Stimulated activated CD4-positive, alpha-beta T cell treated with anti-CD3 and anti-CD28 coated beads, Interleukin-15, amount 100 ng/mL, for 24 hours (primary cell): Measurements from ENCODE around the gene B4GALT5.
"Not testable (repeated sequence)": the region's sequence is repeated elsewhere in the genome, so short reads cannot be mapped to it uniquely, and the experiment has no call there.

Experiments used
- DNase-seq: peaks from one replicate; pipeline ENCODE4 v3.0.0-alpha.2; 2020

Gene B4GALT5

DNA sequence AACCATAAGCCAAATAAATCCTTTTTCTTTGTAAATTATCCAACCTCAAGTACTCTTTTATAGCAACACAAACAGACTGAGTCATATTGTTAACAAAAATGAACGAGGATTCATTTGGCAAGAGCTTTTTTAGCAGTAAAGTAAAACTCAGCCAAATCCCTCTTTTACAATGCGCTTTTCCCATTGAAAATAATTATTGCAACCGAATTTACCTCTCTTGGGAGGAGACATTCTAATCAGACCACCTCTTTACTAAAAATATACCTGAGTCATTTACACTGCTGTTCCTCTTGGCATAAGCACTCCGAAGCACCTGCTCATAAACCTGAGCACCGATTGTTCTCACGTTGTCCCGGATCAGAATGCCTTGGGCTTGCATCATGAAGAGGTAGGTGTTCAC lies 57.4 kb downstream of the B4GALT5 start:
- DNase-seq, result no peak

DNA sequence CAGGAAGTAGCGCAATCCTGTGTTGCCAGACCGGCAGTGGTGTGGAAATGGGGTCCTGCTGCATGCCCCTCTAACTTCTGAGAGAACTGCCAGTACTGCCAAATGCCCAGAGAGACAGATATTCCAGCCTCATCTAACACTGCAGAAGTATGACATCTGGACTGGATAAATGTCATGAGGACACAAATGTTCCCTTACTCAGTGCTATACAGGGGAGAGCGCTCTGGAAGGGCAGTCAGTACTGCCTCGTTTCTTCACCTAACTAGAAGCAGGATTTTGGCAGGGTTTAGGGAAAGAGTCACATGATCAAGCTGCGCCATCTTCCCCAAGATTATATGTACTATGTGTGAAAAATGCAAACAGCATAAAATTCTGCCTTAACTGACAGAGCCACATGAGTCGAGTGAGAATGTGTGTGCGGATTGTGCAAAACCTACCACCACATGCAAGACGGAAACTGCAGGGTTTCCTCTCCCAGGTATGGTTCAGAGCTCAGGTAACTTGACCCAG lies 59.7 kb downstream of the B4GALT5 start:
- no peak for DNase-seq

DNA sequence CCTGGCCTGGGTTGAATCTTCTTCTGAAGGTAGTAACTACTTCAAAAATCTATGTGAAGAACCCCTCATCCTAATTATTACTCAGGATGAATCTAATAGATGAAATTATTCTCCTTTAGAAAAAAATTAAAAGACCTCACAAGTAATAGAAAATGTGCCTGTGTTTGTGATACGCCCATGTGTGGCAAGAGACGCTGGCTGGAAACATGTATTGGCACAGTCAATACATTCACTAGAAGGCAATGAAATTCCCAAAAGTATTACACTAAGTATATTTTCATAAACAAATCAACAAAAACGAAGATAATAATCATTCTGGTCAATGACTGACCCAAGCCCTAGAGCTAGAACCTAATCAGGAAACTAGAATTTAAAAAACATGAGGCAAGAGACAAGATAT lies 64.0 kb downstream of the B4GALT5 start:
- DNase-seq, result no peak

DNA sequence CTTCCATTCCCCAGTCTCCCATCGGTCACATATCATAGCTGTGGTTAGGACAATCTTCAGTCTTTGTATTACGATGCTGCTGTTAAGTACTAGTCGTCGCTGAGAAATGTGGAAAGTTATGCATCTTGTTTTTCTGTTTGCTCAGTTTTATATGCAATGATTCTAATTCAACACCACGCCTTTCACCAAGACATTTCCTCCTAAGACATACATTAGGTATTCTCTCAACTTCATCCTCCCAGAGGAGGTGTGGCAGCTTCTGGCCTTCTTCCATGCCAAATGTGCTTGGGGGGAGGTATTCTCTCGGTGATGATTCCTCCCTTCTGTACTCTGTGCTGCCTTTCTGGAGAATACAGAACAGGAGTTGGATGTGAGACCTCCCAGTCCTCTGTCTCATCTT lies 66.1 kb downstream of the B4GALT5 start:
- no peak for DNase-seq

DNA sequence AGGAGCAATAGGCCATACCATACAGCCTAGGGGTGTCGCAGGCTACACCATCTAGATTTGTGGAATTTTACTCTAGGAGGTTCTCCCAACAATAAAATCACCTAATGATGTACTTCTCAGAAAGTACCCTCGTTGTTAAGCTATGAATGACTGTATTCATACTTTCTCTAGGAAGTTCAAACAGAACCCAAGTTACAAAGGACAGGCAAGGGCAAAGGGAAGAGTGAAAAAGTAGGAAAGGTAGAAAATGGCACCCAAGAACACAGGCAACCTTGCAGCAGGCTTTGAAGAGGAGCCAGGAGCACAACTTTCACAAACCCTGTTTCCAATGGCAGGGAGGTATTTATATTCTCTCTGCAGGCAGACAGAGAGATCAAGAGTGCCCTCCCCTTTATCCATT lies 67.2 kb downstream of the B4GALT5 start:
- DNase-seq, result no peak

DNA sequence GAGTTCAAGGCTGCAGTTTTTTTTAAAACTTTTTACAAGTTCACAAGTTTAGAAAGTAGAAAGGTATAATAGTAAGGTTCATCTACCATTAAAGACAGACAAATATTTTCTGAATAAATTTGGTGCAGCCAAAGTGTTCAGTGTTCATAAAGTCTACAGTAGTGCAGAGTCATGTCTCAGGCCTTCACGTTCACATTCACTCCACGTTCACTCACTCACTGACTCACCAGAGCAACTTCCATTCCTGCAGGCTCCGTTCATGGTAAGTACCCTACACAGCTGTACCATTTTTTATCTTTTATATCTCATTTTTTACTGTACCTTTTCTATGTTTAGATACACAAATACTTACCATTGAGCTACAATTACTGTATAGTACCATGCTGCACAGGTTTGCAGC lies 67.6 kb downstream of the B4GALT5 start:
- no peak for DNase-seq

DNA sequence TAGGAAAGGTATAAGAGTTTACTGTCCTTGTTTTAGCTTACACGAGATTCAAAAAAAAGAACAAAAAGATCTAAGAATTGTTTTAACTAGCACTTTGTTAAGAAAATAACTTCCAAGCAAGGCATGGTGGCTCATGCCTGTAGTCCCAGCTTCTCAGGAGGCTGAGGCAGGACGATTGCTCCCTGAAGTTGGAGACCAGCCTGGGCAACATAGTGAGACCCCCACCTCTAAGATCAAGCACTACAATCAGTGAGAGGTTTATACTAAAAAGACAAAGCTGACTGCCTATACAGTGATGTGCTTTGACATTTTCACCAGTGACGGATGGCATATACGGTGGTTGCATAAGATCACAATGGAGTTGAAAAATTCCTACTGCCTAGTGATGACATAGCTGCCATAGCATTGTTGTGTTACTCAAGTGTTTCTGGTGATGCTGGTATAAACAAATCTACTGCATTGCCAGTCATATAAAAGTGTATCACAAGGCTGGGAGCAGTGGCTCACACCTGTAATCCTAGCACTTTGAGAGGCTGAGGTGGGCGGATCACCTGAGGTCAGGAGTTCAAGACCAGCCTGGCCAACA lies 68.6 kb downstream of the B4GALT5 start:
- no peak for DNase-seq

DNA sequence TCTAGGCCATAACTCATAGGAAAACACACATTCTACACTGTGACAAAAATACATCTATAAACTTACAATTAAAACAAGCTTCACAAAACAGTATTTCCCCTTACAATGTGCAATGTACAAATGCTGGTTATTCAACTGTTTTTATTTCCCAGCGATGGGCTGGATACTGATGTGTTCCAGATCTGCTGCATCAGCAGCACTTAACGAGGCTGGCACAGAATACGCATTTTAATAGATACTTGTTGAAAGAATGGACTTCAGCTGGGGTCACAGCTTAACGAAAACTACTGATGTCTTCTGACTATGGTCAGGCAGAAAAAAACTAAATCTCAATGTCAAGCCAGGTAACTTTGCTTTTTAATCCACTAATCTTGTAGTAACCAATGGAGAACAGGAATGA lies 70.9 kb downstream of the B4GALT5 start:
- no peak for DNase-seq

DNA sequence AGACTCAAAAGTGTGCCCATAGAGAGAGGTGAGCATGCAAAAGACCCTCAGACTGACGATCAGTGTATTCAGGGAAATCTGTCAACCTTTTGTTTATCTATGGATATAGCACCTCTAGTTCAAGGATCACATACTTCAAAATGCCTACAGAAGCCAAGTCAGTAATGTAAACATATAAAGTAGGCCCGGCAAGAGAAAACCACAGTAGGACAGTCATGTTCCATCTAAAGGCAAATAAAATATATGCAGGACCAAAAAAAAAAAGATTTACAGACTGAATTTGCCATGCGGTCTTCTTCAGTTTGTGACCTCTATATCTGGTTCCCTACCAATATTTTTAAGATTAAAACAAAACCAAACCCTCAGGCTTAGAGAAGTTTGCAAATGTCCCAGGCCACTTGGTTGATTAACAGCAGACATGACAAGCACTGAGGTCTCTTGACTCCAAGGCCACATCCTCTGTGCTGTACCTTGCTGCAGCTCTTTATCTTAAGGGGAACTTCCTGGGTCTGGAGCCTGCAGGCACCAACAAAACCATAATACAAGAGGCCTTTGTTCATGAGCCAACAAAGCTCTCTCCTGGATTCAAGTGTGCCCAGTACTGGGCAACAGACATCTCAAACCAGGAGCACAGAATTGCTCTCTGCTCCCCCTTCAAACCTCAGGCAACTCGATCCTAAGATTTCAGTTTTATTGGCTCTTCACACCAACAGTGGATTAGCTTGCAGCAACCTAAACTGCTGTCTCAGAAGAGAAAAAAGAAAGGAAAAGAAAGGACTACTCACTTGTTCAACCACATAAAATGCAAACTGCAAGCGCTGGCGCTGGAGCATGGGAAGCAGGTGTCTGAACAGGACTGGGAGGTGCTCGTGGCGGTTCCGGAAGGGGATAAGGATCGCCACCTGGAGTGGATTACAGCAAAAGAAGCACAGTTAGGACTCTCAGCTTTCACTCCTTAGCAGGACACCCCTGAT lies 71.7 kb downstream of the B4GALT5 start:
- no peak for DNase-seq

DNA sequence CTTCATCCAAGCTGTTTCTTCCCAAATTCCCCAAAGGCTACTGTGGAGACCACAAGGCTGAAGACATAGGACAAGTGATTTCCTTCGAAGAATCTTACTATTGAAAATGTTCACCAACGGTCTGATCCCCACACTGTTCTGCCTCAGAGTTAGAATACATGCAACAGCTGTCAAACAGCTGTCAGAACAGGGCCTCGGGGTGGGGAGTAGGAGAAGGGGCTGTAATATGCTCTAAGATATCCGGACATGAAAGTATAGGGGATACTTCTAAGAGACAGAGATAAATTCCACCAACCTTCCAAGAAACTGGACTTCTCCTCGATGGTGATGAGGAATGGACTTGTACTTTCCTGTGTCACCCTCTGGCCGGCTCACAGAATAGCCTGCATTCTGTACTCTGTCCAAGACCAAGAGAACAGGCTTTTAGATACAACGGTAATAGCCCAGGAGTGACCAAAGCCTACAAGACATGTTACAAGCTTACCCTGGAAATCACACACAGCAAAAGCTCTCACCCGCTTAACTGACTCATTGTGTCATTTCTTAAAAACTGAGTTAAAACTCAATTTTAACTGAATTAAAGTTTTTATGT lies 76.5 kb downstream of the B4GALT5 start:
- DNase-seq, result no peak

DNA sequence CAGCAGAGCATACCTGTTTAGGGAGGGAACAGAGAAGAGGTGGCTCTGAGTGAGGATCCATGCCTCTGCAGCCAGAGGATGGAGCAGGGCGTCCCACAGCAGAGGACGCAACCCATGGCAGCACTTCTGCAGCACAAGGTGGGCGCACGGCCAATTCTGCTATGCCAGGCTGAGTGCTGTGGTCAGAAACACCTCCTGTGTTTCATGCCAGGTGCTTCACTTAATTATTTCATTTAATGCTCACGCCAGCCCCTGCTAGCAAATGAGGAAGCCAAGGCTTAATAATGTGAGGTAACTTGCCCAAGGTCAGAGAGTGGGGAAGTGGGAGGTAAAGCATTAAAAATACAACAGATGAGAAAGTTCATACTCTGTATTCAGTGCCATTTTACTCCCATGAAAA lies 77.2 kb downstream of the B4GALT5 start:
- no peak for DNase-seq

DNA sequence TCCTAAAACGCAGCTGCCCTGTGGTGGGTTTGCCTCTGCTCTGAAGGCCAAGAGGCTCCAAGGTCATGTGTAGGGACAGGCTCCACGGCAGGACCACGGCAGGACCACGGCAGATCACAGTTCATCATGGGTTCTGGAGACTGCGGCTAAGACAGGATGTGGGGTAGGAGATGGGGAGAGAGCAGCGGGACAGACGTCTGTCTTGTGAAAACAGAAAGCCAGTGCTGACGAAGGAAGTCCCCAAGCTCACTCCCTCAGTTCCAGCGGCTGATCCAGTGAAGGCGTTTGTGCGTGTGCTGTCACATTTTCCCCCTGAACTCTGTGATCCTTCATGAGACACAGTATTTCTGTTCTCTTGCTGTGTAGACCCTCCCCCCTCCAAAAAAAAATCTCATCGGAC lies 77.8 kb downstream of the B4GALT5 start:
- no peak for DNase-seq

DNA sequence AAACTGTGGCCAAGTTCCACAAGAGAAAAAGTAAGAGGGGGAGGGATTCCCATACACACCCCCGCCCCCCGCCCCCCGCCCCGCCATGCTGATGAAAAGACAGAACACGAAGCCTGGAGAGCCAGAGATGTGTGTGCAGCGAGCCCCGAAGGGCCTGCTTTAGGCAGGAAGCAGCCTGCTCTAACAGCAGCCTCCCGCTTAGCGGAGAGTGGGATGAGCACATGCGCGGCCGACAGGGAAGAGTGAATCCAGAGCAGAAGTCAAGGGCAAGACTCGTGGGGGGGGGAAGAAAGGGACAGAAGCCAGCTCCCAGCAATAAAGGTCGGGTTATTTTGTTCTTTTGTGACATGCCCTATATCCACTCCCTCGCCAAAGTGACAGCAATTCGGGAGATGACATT lies 78.5 kb downstream of the B4GALT5 start:
- no peak for DNase-seq

DNA sequence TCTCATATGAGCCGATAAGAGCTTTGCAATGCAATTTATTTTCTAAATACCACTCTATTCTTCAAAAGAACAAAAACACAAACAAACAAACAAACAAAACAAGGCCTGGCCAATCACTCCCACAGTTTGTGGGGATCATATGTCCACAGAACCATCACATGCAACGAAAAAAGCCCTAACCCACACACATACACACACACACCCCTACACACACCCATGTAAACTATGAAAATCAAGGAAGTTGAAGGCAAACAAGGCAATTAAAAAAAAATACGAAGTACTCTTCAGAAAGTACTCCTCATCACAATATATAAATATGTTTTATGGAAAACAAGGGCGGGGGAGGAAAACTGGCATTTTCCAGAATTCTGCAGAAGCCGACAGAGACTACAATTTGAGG lies 79.6 kb downstream of the B4GALT5 start:
- DNase-seq, result no peak

DNA sequence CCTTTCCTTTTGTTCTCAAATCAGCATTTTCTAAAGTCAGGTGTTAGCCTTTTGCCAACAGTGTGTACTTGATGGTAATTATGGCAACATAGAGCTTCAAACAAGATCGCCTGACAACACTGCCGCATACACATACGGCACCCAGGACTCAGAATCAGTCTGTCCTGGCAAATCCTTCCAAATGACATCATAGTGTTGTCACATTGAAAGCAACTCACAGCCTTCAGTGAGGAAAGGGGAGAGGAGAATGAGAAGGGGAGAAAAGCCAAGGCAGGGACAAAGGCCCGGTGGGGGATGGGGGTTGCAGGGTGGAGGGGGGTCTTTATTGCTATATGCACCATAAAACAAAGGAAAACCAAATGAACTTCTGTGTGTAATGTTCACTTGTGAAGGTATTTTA lies 80.0 kb downstream of the B4GALT5 start:
- DNase-seq, result no peak

DNA sequence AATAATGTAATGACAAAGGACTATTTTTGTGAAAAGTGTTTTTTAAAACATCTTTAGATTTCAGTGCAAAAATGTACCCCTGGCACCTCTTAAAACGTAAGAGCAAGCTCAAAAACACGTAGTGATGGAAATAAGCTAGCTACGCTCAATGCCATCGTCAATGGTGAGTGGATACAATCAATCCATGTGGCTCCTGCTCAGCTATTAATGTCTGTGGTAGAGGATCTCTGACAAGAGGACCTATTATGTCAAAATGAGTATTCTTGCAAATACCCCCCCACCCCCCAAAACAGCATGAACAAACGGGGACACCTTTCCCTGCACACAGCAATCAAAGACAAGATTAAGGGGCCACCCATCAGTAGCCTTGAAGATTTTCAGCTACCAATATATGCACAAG lies 80.7 kb downstream of the B4GALT5 start:
- no peak for DNase-seq

DNA sequence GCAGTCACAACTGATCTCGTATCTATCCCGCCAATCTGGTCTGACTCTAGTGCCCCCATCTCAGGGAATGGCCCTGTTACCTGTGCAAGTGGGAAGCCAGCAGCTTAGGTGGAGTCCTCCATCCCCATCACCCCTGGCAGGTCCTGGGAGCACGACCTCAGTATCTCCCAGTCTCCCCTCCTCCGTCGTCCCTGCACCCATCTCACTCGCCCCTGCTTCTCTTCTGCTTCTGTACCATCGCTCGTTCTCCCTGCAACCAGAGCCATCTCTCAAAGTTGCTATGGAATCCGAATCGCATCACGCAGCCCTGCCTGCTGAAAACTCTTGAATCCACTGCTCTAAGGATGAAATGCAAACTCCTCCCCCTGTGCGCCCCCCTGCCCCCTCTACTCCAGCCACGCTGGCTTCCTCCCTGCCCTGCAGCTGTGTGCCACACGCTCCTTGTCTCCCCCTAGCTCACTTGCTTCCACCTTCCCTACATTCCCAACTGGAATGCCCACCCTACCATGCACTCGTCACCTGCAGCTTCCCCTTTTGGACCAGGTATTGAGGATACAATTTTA lies 81.7 kb downstream of the B4GALT5 start:
- DNase-seq, result no peak

DNA sequence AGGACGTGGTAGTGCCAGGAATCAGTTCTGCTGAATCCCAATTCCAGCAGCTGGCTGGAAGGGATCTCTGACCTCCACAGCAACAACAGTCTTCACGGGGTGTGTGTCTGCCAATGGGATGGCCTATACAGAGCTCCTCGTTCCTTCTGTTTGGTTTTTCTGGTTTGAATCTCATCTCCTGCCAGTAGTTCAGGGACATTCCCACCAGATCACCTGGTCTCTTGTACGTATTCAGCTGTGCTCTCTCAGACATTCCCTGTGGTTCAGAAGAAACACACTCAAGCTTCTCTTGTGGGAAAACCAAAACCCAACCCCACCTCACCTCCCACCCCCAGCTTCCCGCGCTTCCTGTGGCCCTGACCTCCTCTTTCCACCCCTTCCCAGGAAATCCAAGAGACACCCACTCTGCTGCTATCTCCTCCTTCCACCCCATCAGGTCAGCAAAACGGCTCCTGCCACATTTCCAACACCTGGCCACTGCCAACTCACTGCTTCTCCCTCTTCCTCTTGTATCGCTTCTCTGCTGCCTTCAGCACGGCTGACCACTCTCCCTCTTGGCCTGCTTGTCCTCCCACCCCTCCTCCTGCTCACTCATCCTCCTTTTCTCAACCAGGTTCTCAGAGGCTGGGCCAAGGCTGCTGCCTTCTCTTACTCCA lies 82.5 kb downstream of the B4GALT5 start:
- no peak for DNase-seq

DNA sequence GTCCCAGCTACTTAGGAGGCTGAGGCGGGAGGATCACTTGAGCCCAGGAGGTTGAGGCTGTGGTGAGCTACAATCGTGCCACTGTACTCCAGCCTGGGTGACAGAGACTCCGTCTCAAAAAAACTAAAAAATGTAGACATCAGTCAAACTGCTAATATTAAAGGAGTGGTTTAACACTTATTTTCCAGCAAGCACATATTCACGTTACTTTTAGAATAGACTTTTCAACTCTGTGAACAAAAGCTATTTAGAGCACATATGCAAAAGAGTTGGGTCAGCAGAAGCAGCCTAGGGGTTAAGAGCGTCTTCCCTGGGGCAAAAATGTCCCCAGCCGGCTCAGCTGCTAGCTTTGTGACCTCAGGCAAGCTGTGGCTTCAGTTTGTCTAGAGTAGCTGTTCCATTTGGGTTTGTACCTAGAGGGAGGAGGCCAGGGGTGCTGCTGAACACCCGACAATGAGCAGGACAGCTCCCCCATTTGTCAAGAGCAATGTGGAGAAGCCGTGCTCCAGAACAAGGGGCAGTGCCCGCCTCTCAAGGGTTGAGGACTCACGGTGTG lies 83.2 kb downstream of the B4GALT5 start:
- DNase-seq, result no peak

DNA sequence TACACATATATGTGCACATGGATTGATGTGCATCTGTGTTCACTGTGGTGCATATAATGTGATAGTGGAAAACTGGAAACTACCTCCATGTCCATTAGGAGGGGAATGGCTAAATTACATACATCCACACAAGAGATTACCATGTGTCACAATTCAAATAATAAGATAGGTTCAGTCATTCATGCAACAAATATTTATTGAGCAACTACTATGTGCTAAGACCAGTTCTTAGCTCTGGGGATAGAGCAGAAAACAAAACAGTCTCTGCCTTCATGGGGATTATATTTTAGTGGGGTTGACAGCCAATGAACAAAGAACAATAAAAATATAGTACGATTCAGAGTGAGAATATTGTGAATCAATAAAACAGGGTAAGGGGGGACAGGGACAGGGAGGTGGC lies 84.1 kb downstream of the B4GALT5 start:
- no peak for DNase-seq

DNA sequence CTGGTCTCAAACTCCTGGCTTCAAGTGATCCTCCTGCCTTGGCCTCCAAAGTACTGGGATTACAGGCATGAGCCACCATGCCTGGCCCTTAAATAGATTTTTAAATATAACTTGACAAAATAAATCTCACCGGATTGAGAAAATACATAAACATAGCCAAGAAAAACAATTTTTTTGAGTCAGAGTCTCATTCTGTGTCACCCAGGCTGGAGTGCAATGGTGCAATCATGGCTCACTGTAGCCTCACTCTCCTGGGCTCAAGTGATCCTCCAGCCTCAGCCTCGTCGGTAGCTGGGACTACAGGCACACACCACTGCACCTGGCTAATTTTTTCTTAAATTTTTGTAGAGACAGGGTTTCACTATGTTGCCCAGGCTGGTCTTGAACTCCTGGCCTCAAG lies 85.4 kb downstream of the B4GALT5 start:
- DNase-seq, result not testable (repeated sequence)

DNA sequence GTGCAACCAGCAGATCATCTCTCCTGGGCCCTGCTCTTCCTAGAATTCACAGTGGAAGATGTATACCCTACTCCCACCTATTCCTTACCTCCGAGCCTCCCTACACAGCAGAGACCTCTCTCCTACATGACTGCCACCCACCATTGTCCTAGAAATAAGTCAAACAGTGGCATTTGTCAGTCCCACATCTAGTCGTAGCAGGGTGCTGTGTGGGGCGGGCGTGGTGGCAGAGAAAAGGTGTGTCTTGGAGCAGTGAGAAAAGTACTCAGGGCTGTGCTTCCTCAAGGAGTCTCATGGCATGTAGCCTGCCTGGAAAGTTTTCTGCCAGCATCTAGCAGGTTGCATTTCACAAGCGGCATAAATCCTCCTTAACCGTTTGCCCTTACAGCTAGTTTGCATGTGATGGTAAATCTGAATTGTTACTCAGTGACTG lies 86.3 kb downstream of the B4GALT5 start:
- no peak for DNase-seq

DNA sequence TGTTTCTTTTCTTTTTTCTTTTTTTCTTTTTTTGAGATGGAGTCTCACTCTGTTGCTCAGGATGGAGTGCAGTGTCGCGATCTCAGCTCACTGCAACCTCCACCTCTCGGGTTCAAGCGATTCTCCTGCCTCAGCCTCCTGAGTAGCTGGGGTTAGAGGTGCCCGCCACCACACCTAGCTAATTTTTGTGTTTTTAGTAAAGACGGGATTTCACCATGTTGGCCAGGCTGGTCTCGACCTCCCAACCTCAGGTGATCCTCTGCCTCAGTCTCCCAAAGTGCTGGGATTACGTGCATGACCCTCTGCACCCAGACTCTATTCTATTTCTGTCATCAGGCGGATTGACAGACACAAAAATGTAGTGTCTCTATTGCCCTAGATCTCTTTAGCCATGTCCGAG lies 88.7 kb downstream of the B4GALT5 start:
- DNase-seq, result not testable (repeated sequence)
